Measurements from ENCODE around the gene NEAT1.

GRCh38 chr11:65399249-65399648 lies 23.3 kb upstream of the NEAT1 start:
- TF ChIP-seq EP300 (IDR thresholded peaks at IDR 0.05) (no peak), CTCF (IDR thresholded peaks at IDR 0.05) (no peak)

Data from esophagus muscularis mucosa (tissue), 3 donors.